ENCODE data around the gene ATP8B4. TPM values are rescaled to one million over a fixed set of nuclear protein-coding genes. Genes with fewer than 3 reads are reported as not detected.

The ATP8B4 gene
- total and polyA plus RNA-seq, 2 of the 8 experiments (the other 6 are each of a cell fraction or from before 2014, with no cell fraction given): 0.17 to 0.24 TPM

DNA sequence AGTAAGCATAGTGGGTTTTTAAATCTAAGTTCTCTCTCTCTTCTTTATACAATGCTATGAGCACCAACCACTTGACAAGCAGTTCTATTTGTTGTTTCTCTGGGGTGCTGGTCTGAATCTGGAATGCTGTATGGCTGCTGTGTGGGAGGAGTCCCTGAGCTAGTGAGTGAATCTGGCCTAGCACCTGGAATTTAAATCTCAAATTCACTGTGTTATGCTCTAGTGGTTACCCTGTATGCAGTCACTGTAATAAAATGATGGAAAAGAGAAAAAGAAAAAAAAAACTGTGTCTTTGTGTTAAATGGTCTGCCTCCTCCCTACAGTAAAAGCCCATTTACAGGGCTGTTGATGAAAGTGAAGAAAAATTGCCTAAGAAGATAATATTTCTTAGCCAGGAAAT is 155.0 kb downstream of the ATP8B4 start:
- Histone ChIP-seq H3K79me1 (ENCODE audit: low read depth, low read length) (no peaks in the 10 kb centered on the region), H4K20me1 (replicated peaks in 1 of 2; ENCODE audit: control insufficient read depth in 1 of 2, insufficient read depth in 2 of 2, low read length in 2 of 2) (no peaks in the 10 kb centered on the region), H3K23me2 (ENCODE audit: low read depth, low read length) (no peaks in the 10 kb centered on the region), H3K36me3 (ENCODE audit: control insufficient read depth in 2 of 4, insufficient read depth in 4 of 4, low read length in 3 of 4) (no peaks in the 10 kb centered on the region; a peak in 1 of 8 replicates), H2BK5ac (ENCODE audit: low read depth, low read length) (no peak overlapping the region), H2BK20ac (ENCODE audit: low read length) (no peak overlapping the region), H3K4me3 (ENCODE audit: extremely low read depth in 1 of 4, insufficient read depth in 2 of 4, low read depth in 3 of 4, low read length in 4 of 4) (no peak overlapping the region), H2BK120ac (replicated peaks; ENCODE audit: low read depth, low read length) (no peak overlapping the region), H3K27me3 (replicated peaks in 1 of 4; ENCODE audit: control insufficient read depth in 3 of 4, extremely low read depth in 1 of 4, insufficient read depth in 3 of 4, low read length in 3 of 4) (no peaks in the 10 kb centered on the region), H3K9ac (replicated peaks in 1 of 4; ENCODE audit: extremely low read depth in 1 of 4, low read depth in 3 of 4, low read length in 3 of 4) (no peak overlapping the region), H3K4me2 (ENCODE audit: insufficient read depth in 1 of 2, low read depth in 2 of 2, low read length in 2 of 2) (no peak overlapping the region), H4K5ac (ENCODE audit: insufficient read length, low read depth, low read length) (no peak overlapping the region), H3K9me3 (ENCODE audit: insufficient read depth in 2 of 2, low read depth in 1 of 2, low read length in 1 of 2) (peaks cover 2 to 6% of the 10 kb centered on the region in 2 experiments; a peak in 1 of 4 replicates), H2BK12ac (ENCODE audit: low read depth, low read length) (no peak overlapping the region), H3K27ac (ENCODE audit: low read depth, low read length) (no peak overlapping the region), H3K14ac (ENCODE audit: insufficient read length) (no peak overlapping the region), H2BK15ac (ENCODE audit: low read length) (no peak overlapping the region), H3K18ac (ENCODE audit: extremely low read depth, low read length) (no peak overlapping the region), H2AK5ac (ENCODE audit: low read depth, low read length) (no peak overlapping the region), H4K8ac (ENCODE audit: extremely low read depth, insufficient read depth, low read length) (no peak overlapping the region), H3K23ac (ENCODE audit: insufficient read length) (no peak overlapping the region), H4K91ac (replicated peaks; ENCODE audit: insufficient read length, low read length) (no peak overlapping the region), H3K79me2 (ENCODE audit: control insufficient read depth in 1 of 2, insufficient read depth in 2 of 2, low read length in 2 of 2) (no peaks in the 10 kb centered on the region), H3K4me1 (replicated peaks in 1 of 4; ENCODE audit: control insufficient read depth in 3 of 4, insufficient read depth in 4 of 4, low read length in 3 of 4) (no peaks in the 10 kb centered on the region), H3K56ac (replicated peaks; ENCODE audit: insufficient read length, low read depth, low read length) (no peak overlapping the region), H3K4ac (replicated peaks; ENCODE audit: insufficient read length, low read depth, low read length) (no peak overlapping the region), H2AFZ (ENCODE audit: low read length) (no peak overlapping the region)
- FAIRE-seq (no peak), DNase-seq (ENCODE audit: low read depth in 1 of 2, low spot score in 2 of 2) (no peak)
- ChIA-PET CTCF (ENCODE audit: partially characterized antibody) (interaction anchor here (1.1 to 1.3 kb wide), 2 partner anchors 14 to 87 kb away, joined by 3 read pairs; no protein-coding TSS in a partner anchor), POLR2A (ENCODE audit: partially characterized antibody) (no interaction called here)
- TF ChIP-seq CHD1 (IDR thresholded peaks at IDR 0.05; ENCODE audit: low read depth, low read length) (no peak), RAD21 (IDR thresholded peaks at IDR 0.05 in 1 of 2, conservative IDR thresholded peaks at IDR 0.05 in 1 of 2; ENCODE audit: low read depth in 2 of 2, low read length in 2 of 2) (no peak), SP2 (IDR thresholded peaks at IDR 0.05; ENCODE audit: low read length) (no peak), RNF2 (IDR thresholded peaks at IDR 0.05; ENCODE audit: borderline replicate concordance, low read depth, low read length, missing control alignments, poor library complexity, severe bottlenecking) (no peak), EP300 (IDR thresholded peaks at IDR 0.05; ENCODE audit: borderline replicate concordance in 1 of 2, low read depth in 2 of 2, low read length in 2 of 2) (no peak), ASH2L (IDR thresholded peaks at IDR 0.05; ENCODE audit: low read length) (no peak), MAFK (IDR thresholded peaks at IDR 0.05; ENCODE audit: low read depth, low read length) (no peak), SP1 (IDR thresholded peaks at IDR 0.05; ENCODE audit: low read depth, low read length) (no peak), JUND (IDR thresholded peaks at IDR 0.05; ENCODE audit: low read length) (no peak), NANOG (IDR thresholded peaks at IDR 0.05; ENCODE audit: insufficient read depth, low read depth, low read length, poor library complexity, severe bottlenecking) (no peak)
- TF ChIP-seq, protein P1, sequence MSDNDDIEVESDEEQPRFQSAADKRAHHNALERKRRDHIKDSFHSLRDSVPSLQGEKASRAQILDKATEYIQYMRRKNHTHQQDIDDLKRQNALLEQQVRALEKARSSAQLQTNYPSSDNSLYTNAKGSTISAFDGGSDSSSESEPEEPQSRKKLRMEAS (IDR thresholded peaks at IDR 0.05): no peak
